ENCODE measurements around the gene PSD.

DNA sequence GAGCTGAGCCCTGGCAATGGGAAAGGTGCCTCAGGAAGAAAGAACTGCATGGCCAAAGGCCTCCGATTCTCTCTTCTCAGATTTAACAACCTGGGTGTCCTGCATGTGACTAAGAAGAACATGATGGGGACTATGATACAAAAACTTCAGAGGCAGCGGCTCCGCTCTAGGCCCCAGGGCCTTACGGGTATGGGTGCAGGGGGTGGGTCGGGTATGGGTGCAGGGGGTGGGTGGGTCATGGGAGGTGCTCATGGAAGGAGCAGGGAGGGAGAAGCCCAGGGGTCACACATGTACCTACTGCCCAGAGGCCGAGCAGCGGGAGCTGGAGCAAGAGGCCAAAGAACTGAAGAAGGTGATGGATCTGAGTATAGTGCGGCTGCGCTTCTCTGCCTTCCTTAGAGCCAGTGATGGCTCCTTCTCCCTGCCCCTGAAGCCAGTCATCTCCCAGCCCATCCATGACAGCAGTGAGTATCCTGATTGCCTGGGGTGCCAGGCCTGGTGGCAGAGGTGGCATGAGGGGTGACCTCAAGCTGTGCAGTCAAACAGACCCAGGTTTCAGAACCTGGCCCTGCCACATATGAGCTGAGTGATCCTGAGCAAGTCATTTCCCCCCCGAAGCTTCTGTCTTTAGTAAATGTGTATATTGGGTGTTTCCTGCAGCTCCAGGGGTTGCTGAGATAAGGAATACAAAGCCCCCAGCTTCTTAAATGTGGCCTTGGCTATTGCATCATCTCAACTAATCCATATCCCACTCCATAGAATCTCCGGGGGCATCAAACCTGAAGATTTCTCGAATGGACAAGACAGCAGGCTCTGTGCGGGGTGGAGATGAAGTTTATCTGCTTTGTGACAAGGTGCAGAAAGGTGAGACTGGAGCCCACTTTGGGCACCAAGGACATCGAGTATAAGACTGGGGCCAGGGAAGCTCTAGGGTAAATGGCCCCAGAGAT lies 21.1 kb downstream of the PSD start:
- TF ChIP-seq ZNF384 (IDR thresholded peaks at IDR 0.05) (no peak), ARNT (IDR thresholded peaks at IDR 0.05) (no peak), HDGF (IDR thresholded peaks at IDR 0.05; ENCODE audit: borderline replicate concordance) (no peak), LEF1 (IDR thresholded peaks at IDR 0.05; ENCODE audit: borderline replicate concordance) (no peak)
